HEK293 (cell line): ENCODE results near the gene RNF222.

Experiments
- CTCF ChIA-PET: fragments of 350-600 bp; formaldehyde crosslinking; extraction: SDS; loops from one replicate; lab custom pipeline; 2021; ENCODE audit warnings: antibody characterized with exemption; lab: Yijun Ruan, JAX
- POLR2A ChIA-PET: fragments of 300-600 bp; formaldehyde crosslinking; extraction: SDS; loops from one replicate; lab custom pipeline; 2020; ENCODE audit warnings: antibody characterized with exemption, inconsistent platforms; lab: Yijun Ruan, JAX
- H3K27ac ChIP-seq: fragments of 200-500 bp; sonication (Bioruptor generic); 2 replicates; pipeline ENCODE4 v1.5.1; 2014; ENCODE audit warnings: low read depth, low read length, control low read depth, inconsistent platforms; ENCODE audit errors: extremely low read depth
- H3K36me3 ChIP-seq, 2 experiments: fragments of 200-500 bp in 1 of 2; sonication (Bioruptor generic) in 1 of 2; 1 replicate in 1 of 2; 2 replicates in 1 of 2; pipeline ENCODE4 v1.5.1; 2014 to 2017; ENCODE audit warnings: inconsistent platforms in 2 of 2, low read length in 2 of 2; ENCODE audit not compliant: control insufficient read depth in 2 of 2, insufficient read depth in 1 of 2
- H3K4me1 ChIP-seq: fragments of 200-500 bp; sonication (Bioruptor generic); 2 replicates; pipeline ENCODE4 v1.5.1; 2014; ENCODE audit warnings: mild to moderate bottlenecking, low read length, inconsistent platforms; ENCODE audit not compliant: control insufficient read depth, insufficient read depth
- H3K4me3 ChIP-seq: 2 replicates; pipeline ENCODE4 v1.5.1; 2011; ENCODE audit warnings: low read depth, mild to moderate bottlenecking, control low read depth, low read length, moderate library complexity
- H3K9me3 ChIP-seq: fragments of 200-500 bp; sonication (Bioruptor generic); 2 replicates; pipeline ENCODE4 v1.5.1; 2014; ENCODE audit warnings: low read depth, low read length, inconsistent platforms; ENCODE audit not compliant: control insufficient read depth, insufficient read depth
- PRDM1 ChIP-seq: fragments of 450-650 bp; formaldehyde crosslinking; IDR thresholded peaks from 2 replicates; pipeline ENCODE4; 2016; ENCODE audit warnings: missing biosample characterization, missing genetic modification characterization
- PRDM10 ChIP-seq: fragments of 450-650 bp; formaldehyde crosslinking; IDR thresholded peaks from 2 replicates; pipeline ENCODE4 v1.5.1; 2016; ENCODE audit warnings: missing biosample characterization, missing genetic modification characterization
- SCRT2 ChIP-seq: fragments of 450-650 bp; formaldehyde crosslinking; IDR thresholded peaks from 2 replicates; pipeline ENCODE4 v1.5.1; 2016; ENCODE audit warnings: missing biosample characterization, missing genetic modification characterization
- SP2 ChIP-seq: fragments of 450-650 bp; formaldehyde crosslinking; IDR thresholded peaks from 2 replicates; pipeline ENCODE4 v1.5.1; 2016; ENCODE audit warnings: missing biosample characterization, missing genetic modification characterization
- TSHZ1 ChIP-seq: fragments of 450-650 bp; formaldehyde crosslinking; IDR thresholded peaks from 2 replicates; pipeline ENCODE4 v1.5.1; 2016; ENCODE audit warnings: missing biosample characterization, missing genetic modification characterization, borderline replicate concordance
- YY1 ChIP-seq: fragments of 450-650 bp; formaldehyde crosslinking; IDR thresholded peaks from 2 replicates; pipeline ENCODE4 v1.5.1; 2018; ENCODE audit warnings: missing biosample characterization, missing genetic modification characterization
- ZFP37 ChIP-seq: fragments of 450-650 bp; formaldehyde crosslinking; IDR thresholded peaks from 2 replicates; pipeline ENCODE4 v1.5.1; 2016; ENCODE audit warnings: missing biosample characterization, missing genetic modification characterization
- ZNF10 ChIP-seq: fragments of 450-650 bp; formaldehyde crosslinking; IDR thresholded peaks from 2 replicates; pipeline ENCODE4 v1.5.1; 2017; ENCODE audit warnings: missing biosample characterization, missing genetic modification characterization
- ZNF132 ChIP-seq: fragments of 450-650 bp; formaldehyde crosslinking; IDR thresholded peaks from 2 replicates; pipeline ENCODE4 v1.5.1; 2017; ENCODE audit warnings: missing biosample characterization, missing genetic modification characterization, borderline replicate concordance
- ZNF133 ChIP-seq: fragments of 450-650 bp; formaldehyde crosslinking; IDR thresholded peaks from 2 replicates; pipeline ENCODE4 v1.5.1; 2016; ENCODE audit warnings: missing biosample characterization, missing genetic modification characterization
- ZNF146 ChIP-seq: fragments of 450-650 bp; formaldehyde crosslinking; IDR thresholded peaks from 2 replicates; pipeline ENCODE4 v1.5.1; 2016; ENCODE audit warnings: missing biosample characterization, missing genetic modification characterization
- ZNF211 ChIP-seq: fragments of 450-650 bp; formaldehyde crosslinking; IDR thresholded peaks from 2 replicates; pipeline ENCODE4 v1.5.1; 2016; ENCODE audit warnings: low read depth, missing biosample characterization, missing genetic modification characterization
- ZNF26 ChIP-seq: fragments of 450-650 bp; formaldehyde crosslinking; IDR thresholded peaks from 2 replicates; pipeline ENCODE4 v1.5.1; 2016; ENCODE audit warnings: missing biosample characterization, missing genetic modification characterization
- ZNF560 ChIP-seq: fragments of 450-650 bp; formaldehyde crosslinking; IDR thresholded peaks from 2 replicates; pipeline ENCODE4 v1.5.1; 2017; ENCODE audit warnings: missing biosample characterization, missing genetic modification characterization, borderline replicate concordance
- ZNF629 ChIP-seq: fragments of 450-650 bp; formaldehyde crosslinking; IDR thresholded peaks from 2 replicates; pipeline ENCODE4 v1.5.1; 2017; ENCODE audit warnings: missing biosample characterization, missing genetic modification characterization
- ZNF654 ChIP-seq: fragments of 450-650 bp; formaldehyde crosslinking; IDR thresholded peaks from 2 replicates; pipeline ENCODE4 v1.5.1; 2016; ENCODE audit warnings: low read depth, missing biosample characterization, missing genetic modification characterization
- ZNF792 ChIP-seq: fragments of 450-650 bp; formaldehyde crosslinking; IDR thresholded peaks from 2 replicates; pipeline ENCODE4 v1.5.1; 2016; ENCODE audit warnings: missing biosample characterization, missing genetic modification characterization
- ZNF830 ChIP-seq: fragments of 450-650 bp; IDR thresholded peaks from 2 replicates; pipeline ENCODE4 v1.5.0; 2018; ENCODE audit warnings: missing biosample characterization, missing genetic modification characterization, low read depth, mild to moderate bottlenecking, moderate library complexity
- TF ChIP-seq, protein P1 (sequence below): fragments of 450-650 bp; formaldehyde crosslinking; IDR thresholded peaks from 2 replicates; pipeline ENCODE4 v1.5.1; 2016; ENCODE audit warnings: missing biosample characterization, missing genetic modification characterization
- TF ChIP-seq, protein P2 (sequence below): fragments of 450-650 bp; formaldehyde crosslinking; IDR thresholded peaks from 2 replicates; pipeline ENCODE4 v1.5.1; 2016; ENCODE audit warnings: missing biosample characterization, missing genetic modification characterization, low read depth

Gene RNF222

GRCh38 chr17:8417806-8418205 is 20.2 kb upstream of the RNF222 start:
- H3K36me3 ChIP-seq = no peaks in the 10 kb centered on the region
- no peak overlapping the region for H3K4me3 ChIP-seq
- H3K27ac ChIP-seq = no peak overlapping the region
- H3K4me1 ChIP-seq = no peaks in the 10 kb centered on the region
- CTCF ChIA-PET = interaction anchor here (0.6 to 3.8 kb wide), 2 partner anchors 8 to 1133 kb away, joined by 3 to 28 read pairs; no protein-coding TSS in a partner anchor
- TF ChIP-seq ZNF211 = no peak
- TF ChIP-seq, protein P1, sequence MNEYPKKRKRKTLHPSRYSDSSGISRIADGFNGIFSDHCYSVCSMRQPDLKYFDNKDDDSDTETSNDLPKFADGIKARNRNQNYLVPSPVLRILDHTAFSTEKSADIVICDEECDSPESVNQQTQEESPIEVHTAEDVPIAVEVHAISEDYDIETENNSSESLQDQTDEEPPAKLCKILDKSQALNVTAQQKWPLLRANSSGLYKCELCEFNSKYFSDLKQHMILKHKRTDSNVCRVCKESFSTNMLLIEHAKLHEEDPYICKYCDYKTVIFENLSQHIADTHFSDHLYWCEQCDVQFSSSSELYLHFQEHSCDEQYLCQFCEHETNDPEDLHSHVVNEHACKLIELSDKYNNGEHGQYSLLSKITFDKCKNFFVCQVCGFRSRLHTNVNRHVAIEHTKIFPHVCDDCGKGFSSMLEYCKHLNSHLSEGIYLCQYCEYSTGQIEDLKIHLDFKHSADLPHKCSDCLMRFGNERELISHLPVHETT (tag by site-specific recombination) = no peak
- no peak for TF ChIP-seq TSHZ1
- TF ChIP-seq ZFP37 (tag by site-specific recombination) = no peak
- no peak for TF ChIP-seq ZNF629 (tag by site-specific recombination)
- TF ChIP-seq ZNF792 = no peak
- no peaks in the 10 kb centered on the region for H3K9me3 ChIP-seq
- POLR2A ChIA-PET = no interaction called here

GRCh38 chr17:8413938-8414337 is 16.3 kb upstream of the RNF222 start:
- H3K4me3 ChIP-seq = no peak overlapping the region
- no peaks in the 10 kb centered on the region for H3K36me3 ChIP-seq
- no peaks in the 10 kb centered on the region for H3K4me1 ChIP-seq
- H3K27ac ChIP-seq = no peak overlapping the region
- CTCF ChIA-PET = interaction anchor here (1.0 to 1.8 kb wide), 2 partner anchors 339 to 371 kb away, joined by 3 to 6 read pairs; no protein-coding TSS in a partner anchor
- TF ChIP-seq, protein P2, sequence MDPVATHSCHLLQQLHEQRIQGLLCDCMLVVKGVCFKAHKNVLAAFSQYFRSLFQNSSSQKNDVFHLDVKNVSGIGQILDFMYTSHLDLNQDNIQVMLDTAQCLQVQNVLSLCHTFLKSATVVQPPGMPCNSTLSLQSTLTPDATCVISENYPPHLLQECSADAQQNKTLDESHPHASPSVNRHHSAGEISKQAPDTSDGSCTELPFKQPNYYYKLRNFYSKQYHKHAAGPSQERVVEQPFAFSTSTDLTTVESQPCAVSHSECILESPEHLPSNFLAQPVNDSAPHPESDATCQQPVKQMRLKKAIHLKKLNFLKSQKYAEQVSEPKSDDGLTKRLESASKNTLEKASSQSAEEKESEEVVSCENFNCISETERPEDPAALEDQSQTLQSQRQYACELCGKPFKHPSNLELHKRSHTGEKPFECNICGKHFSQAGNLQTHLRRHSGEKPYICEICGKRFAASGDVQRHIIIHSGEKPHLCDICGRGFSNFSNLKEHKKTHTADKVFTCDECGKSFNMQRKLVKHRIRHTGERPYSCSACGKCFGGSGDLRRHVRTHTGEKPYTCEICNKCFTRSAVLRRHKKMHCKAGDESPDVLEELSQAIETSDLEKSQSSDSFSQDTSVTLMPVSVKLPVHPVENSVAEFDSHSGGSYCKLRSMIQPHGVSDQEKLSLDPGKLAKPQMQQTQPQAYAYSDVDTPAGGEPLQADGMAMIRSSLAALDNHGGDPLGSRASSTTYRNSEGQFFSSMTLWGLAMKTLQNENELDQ = no peak
- peak; percentile 85 for TF ChIP-seq ZNF146
- TF ChIP-seq, all 188 proteins: peak for 1
- H3K9me3 ChIP-seq = no peaks in the 10 kb centered on the region
- POLR2A ChIA-PET = no interaction called here

DNA sequence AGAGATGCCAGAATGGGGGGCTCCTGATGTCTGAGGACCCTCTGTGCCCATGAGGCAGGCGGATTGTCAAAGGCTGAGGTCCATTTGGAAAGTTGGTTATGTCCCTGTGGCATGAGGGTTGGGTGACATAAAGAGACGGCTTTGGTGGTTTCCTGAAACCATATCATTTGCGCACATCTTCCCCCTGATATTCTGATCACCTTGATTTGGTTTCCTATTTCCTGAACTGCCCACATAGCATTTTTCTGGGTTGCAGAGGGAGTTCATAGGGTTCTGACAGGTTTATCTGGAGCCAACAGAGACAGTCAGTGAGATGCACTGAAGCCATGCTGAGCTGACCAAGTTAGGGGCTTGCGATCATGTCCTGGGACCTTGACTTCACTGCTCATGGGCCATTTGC is 15.7 kb upstream of the RNF222 start:
- Histone ChIP-seq H3K4me1 (no peaks in the 10 kb centered on the region), H3K9me3 (no peaks in the 10 kb centered on the region), H3K4me3 (no peak overlapping the region), H3K36me3 (no peaks in the 10 kb centered on the region), H3K27ac (no peak overlapping the region)
- ChIA-PET POLR2A (interaction anchor here (1.7 kb wide), 1 partner anchor 22 kb away, joined by 4 read pairs; the partner anchor contains the start of gene NDEL1), CTCF (interaction anchor here (1.0 to 1.8 kb wide), 3 partner anchors 22 to 372 kb away, joined by 3 to 6 read pairs (median 4); partner anchors contain the start of gene NDEL1)
- TF ChIP-seq YY1 (tag by site-specific recombination) = no peak
- no peak for TF ChIP-seq ZNF26
- TF ChIP-seq SCRT2 (tag by site-specific recombination) = no peak
- no peak for TF ChIP-seq PRDM10 (tag by site-specific recombination)
- no peak for TF ChIP-seq PRDM1 (tag by site-specific recombination)
- TF ChIP-seq ZNF132 = no peak
- no peak for TF ChIP-seq SP2
- TF ChIP-seq ZNF830 (tag by site-specific recombination) = no peak
- no peak for TF ChIP-seq ZNF560 (tag by site-specific recombination)
- TF ChIP-seq ZNF133 (tag by site-specific recombination) = no peak
- no peak for TF ChIP-seq ZNF10
- no peak for TF ChIP-seq ZNF654 (tag by site-specific recombination)
